Fibroblast of lung (primary cell): ENCODE measurements around the gene PCSK5. TPM values are rescaled to one million over a fixed set of nuclear protein-coding genes. Genes with fewer than 3 reads are reported as not detected.

Experiments used
- DNase-seq, 2 donors: peaks; one replicate each; pipeline versions ENCODE4 v3.0.0 to v3.0.0-alpha.2; 2010; ENCODE audit warnings: low read depth in 2 of 2
- H2AFZ ChIP-seq: 2 replicates; pipeline ENCODE4 v1.5.1; 2012; ENCODE audit warnings: low read length, control low read depth, inconsistent platforms
- H3K27ac ChIP-seq: 2 replicates; pipeline ENCODE4 v1.5.1; 2011; ENCODE audit warnings: low read length, control low read depth; ENCODE audit not compliant: insufficient read depth
- H3K27me3 ChIP-seq: 2 replicates; pipeline ENCODE4 v1.5.1; 2011; ENCODE audit warnings: mild to moderate bottlenecking, low read length; ENCODE audit not compliant: control insufficient read depth, insufficient read depth
- H3K36me3 ChIP-seq: 2 replicates; pipeline ENCODE4 v1.5.1; 2011; ENCODE audit warnings: low read length; ENCODE audit not compliant: control insufficient read depth, insufficient read depth
- H3K4me1 ChIP-seq: 2 replicates; pipeline ENCODE4 v1.5.1; 2011; ENCODE audit warnings: low read length; ENCODE audit not compliant: control insufficient read depth, insufficient read depth; ENCODE audit errors: extremely low read depth
- H3K4me2 ChIP-seq: 2 replicates; pipeline ENCODE4 v1.5.1; 2011; ENCODE audit warnings: low read length, control low read depth; ENCODE audit not compliant: insufficient read depth; ENCODE audit errors: extremely low read depth
- H3K4me3 ChIP-seq, 4 experiments: fragments of 200-600 bp in 1 of 4; sonication (generic) in 1 of 4; replicated peaks in 1 of 4; 2 replicates each; pipeline ENCODE4 v1.5.1; 2011 to 2016; ENCODE audit warnings: low read length in 4 of 4, low read depth in 3 of 4, mild to moderate bottlenecking in 3 of 4, control low read depth in 2 of 4, inconsistent platforms in 1 of 4, mixed read lengths in 1 of 4; ENCODE audit not compliant: insufficient read depth in 1 of 4; ENCODE audit errors: control extremely low read depth in 1 of 4
- H3K79me2 ChIP-seq: 2 replicates; pipeline ENCODE4 v1.5.1; 2012; ENCODE audit warnings: mild to moderate bottlenecking, low read length, inconsistent platforms; ENCODE audit not compliant: control insufficient read depth, insufficient read depth
- H3K9ac ChIP-seq: 2 replicates; pipeline ENCODE4 v1.5.1; 2011; ENCODE audit warnings: mild to moderate bottlenecking, low read length, control low read depth; ENCODE audit not compliant: insufficient read depth
- H3K9me3 ChIP-seq: 2 replicates; pipeline ENCODE4 v1.5.1; 2012; ENCODE audit warnings: low read depth, low read length; ENCODE audit not compliant: control insufficient read depth, insufficient read depth
- H4K20me1 ChIP-seq: 2 replicates; pipeline ENCODE4 v1.5.1; 2011; ENCODE audit warnings: low read length; ENCODE audit not compliant: control insufficient read depth, insufficient read depth; ENCODE audit errors: extremely low read depth
- CTCF ChIP-seq, 2 donors: IDR thresholded peaks in 1 of 2; conservative IDR thresholded peaks in 1 of 2; 1 replicate in 1 of 2; 2 replicates in 1 of 2; pipeline ENCODE4 v1.5.1; 2011 to 2012; ENCODE audit warnings: low read length in 2 of 2, control low read depth in 1 of 2, inconsistent platforms in 1 of 2, low read depth in 1 of 2, mild to moderate bottlenecking in 1 of 2
- EZH2 ChIP-seq: IDR thresholded peaks from 2 replicates; pipeline ENCODE4 v1.5.1; 2012; ENCODE audit warnings: low read length, control low read depth, mild to moderate bottlenecking; ENCODE audit errors: missing control alignments
- polyA plus RNA-seq, 2 donors: library from polyadenylated mRNA; depleted of rRNA in 1 of 2; stranded (reverse) in 1 of 2; unstranded in 1 of 2; fragments of >200 nt; gene quantifications; 2 replicates each; pipeline ENCODE4 v1.2.1, GENCODE V29; 2011 to 2012; ENCODE audit warnings: missing spikeins in 1 of 2
- total RNA-seq: library from RNA; depleted of rRNA; stranded (reverse); fragments of >200 nt; gene quantifications from 2 replicates; pipeline ENCODE4 v1.2.1, GENCODE V29; 2014

The PCSK5 gene
- total and polyA plus RNA-seq, 2 donors (not counting 1 experiment from before 2014, with no cell fraction given) = 3.1 to 4.8 TPM

GRCh38 chr9:75918909-75919308 lies 28.4 kb downstream of the PCSK5 start:
- Histone ChIP-seq H3K4me2 (no peak overlapping the region), H3K4me3 (no peak overlapping the region), H2AFZ (no peak overlapping the region), H3K27ac (no peak overlapping the region), H4K20me1 (no peaks in the 10 kb centered on the region), H3K27me3 (no peaks in the 10 kb centered on the region), H3K79me2 (no peaks in the 10 kb centered on the region), H3K36me3 (no peaks in the 10 kb centered on the region), H3K9ac (no peak overlapping the region), H3K4me1 (no peaks in the 10 kb centered on the region), H3K9me3 (no peaks in the 10 kb centered on the region)
- DNase-seq = no peak
- TF ChIP-seq EZH2 (no peak), CTCF (conservative IDR thresholded peaks at IDR 0.05 in 1 of 2, IDR thresholded peaks at IDR 0.05 in 1 of 2; ENCODE audit: low read depth in 1 of 2, low read length in 2 of 2) (no peak)

GRCh38 chr9:75921391-75922127 lies 31.1 kb downstream of the PCSK5 start:
- Histone ChIP-seq H2AFZ (no peak overlapping the region), H3K27ac (no peak overlapping the region), H3K4me3 (no peak overlapping the region), H3K79me2 (no peaks in the 10 kb centered on the region), H3K36me3 (no peaks in the 10 kb centered on the region), H3K9ac (no peak overlapping the region), H3K27me3 (no peaks in the 10 kb centered on the region), H3K4me2 (no peak overlapping the region), H4K20me1 (peaks cover 3% of the 10 kb centered on the region), H3K9me3 (no peaks in the 10 kb centered on the region), H3K4me1 (no peaks in the 10 kb centered on the region)
- TF ChIP-seq CTCF (conservative IDR thresholded peaks at IDR 0.05 in 1 of 2, IDR thresholded peaks at IDR 0.05 in 1 of 2; ENCODE audit: low read depth in 1 of 2, low read length in 2 of 2) (no peak), EZH2 (no peak)
- no peak for DNase-seq

GRCh38 chr9:75926385-75926784 lies 35.9 kb downstream of the PCSK5 start:
- Histone ChIP-seq H3K27me3 (no peaks in the 10 kb centered on the region), H3K27ac (no peak overlapping the region), H2AFZ (no peak overlapping the region), H3K4me3 (no peak overlapping the region), H4K20me1 (peaks cover 3% of the 10 kb centered on the region), H3K4me1 (no peaks in the 10 kb centered on the region), H3K4me2 (no peak overlapping the region), H3K9me3 (no peaks in the 10 kb centered on the region), H3K79me2 (no peaks in the 10 kb centered on the region), H3K36me3 (no peaks in the 10 kb centered on the region), H3K9ac (no peak overlapping the region)
- no peak for DNase-seq
- no peak for TF ChIP-seq EZH2
- TF ChIP-seq CTCF (conservative IDR thresholded peaks at IDR 0.05 in 1 of 2, IDR thresholded peaks at IDR 0.05 in 1 of 2; ENCODE audit: low read depth in 1 of 2, low read length in 2 of 2) = no peak
